K562 (cell line): ENCODE results near the gene HS3ST3A1. TPM values are rescaled to one million over a fixed set of nuclear protein-coding genes. Genes with fewer than 3 reads are reported as not detected.

Experiments used
- BRD4 ChIP-seq: fragments of 200-600 bp; sonication (generic); IDR thresholded peaks from 2 replicates; pipeline ENCODE4 v1.6.1; 2017; ENCODE audit warnings: inconsistent platforms
- RAD21 ChIP-seq, 2 experiments: fragments of 250-450 bp in 1 of 2; fragments of 450-650 bp in 1 of 2; sonication (Bioruptor Pico) in 1 of 2; formaldehyde crosslinking in 1 of 2; IDR thresholded peaks in 1 of 2; conservative IDR thresholded peaks in 1 of 2; 2 replicates each; pipeline versions ENCODE4 v1.4.0 to v1.8.0; 2020 to 2022; ENCODE audit warnings: mild to moderate bottlenecking in 2 of 2, moderate library complexity in 1 of 2
- SMARCA5 ChIP-seq: fragments of 450-650 bp; IDR thresholded peaks from 2 replicates; pipeline ENCODE4 v1.6.1; 2016
- SUPT5H ChIP-seq: fragments of 450-650 bp; IDR thresholded peaks from 2 replicates; pipeline ENCODE4 v1.6.1; 2016
- ZBTB9 ChIP-seq: fragments of 450-650 bp; formaldehyde crosslinking; IDR thresholded peaks from 2 replicates; pipeline ENCODE4 v1.4.0; 2020; ENCODE audit warnings: mild to moderate bottlenecking, moderate library complexity
- ZNF184 ChIP-seq: sonication (generic); formaldehyde crosslinking; IDR thresholded peaks from 2 replicates; pipeline ENCODE4 v1.5.0; 2020; ENCODE audit warnings: missing genetic modification reagents
- polyA plus RNA-seq, 8 experiments: library from polyadenylated mRNA; depleted of rRNA in 4 of 8; stranded (reverse) in 5 of 8; unstranded in 3 of 8; fragments of >200 nt; fragmentation: Nextera tagmentation in 2 of 8; fragmentation: Illumina TruSeq in 1 of 8; extraction: Ambion mirVana in 2 of 8; extraction: Trizol in 1 of 8; gene quantifications; 2 replicates each; pipeline versions ENCODE4 v1.2.1 to v1.2.3, GENCODE V29; 2011 to 2014; ENCODE audit warnings: inconsistent platforms in 1 of 8, missing spikeins in 1 of 8
- total RNA-seq, 7 experiments: library from RNA; depleted of rRNA in 6 of 7; stranded (reverse); fragments of >200 nt in 6 of 7; fragmentation: Illumina TruSeq in 2 of 7; extraction: Trizol in 2 of 7; gene quantifications; 2 replicates each; pipeline versions ENCODE4 v1.2.1 to v1.2.3, GENCODE V29; 2011 to 2021; ENCODE audit warnings: low replicate concordance in 1 of 7
- TF ChIP-seq, protein P1 (sequence below): fragments of 450-650 bp; IDR thresholded peaks from 2 replicates; pipeline ENCODE4 v1.7.1; 2018; ENCODE audit warnings: mild to moderate bottlenecking, low read depth; ENCODE audit not compliant: partially characterized antibody
- TF ChIP-seq, protein P2 (sequence below): fragments of 450-650 bp; IDR thresholded peaks from 2 replicates; pipeline ENCODE4 v1.6.1; 2014; ENCODE audit warnings: low read depth, mild to moderate bottlenecking, moderate library complexity, borderline replicate concordance

Gene HS3ST3A1
- total and polyA plus RNA-seq, 9 of the 15 experiments (the other 6 are each of a cell fraction or from before 2014, with no cell fraction given), result 0.25 to 14.8 (median 2.3) TPM

GRCh38 chr17:13593021-13593751 is 8.5 kb downstream of the HS3ST3A1 start (continued):
- TF ChIP-seq, protein P1, sequence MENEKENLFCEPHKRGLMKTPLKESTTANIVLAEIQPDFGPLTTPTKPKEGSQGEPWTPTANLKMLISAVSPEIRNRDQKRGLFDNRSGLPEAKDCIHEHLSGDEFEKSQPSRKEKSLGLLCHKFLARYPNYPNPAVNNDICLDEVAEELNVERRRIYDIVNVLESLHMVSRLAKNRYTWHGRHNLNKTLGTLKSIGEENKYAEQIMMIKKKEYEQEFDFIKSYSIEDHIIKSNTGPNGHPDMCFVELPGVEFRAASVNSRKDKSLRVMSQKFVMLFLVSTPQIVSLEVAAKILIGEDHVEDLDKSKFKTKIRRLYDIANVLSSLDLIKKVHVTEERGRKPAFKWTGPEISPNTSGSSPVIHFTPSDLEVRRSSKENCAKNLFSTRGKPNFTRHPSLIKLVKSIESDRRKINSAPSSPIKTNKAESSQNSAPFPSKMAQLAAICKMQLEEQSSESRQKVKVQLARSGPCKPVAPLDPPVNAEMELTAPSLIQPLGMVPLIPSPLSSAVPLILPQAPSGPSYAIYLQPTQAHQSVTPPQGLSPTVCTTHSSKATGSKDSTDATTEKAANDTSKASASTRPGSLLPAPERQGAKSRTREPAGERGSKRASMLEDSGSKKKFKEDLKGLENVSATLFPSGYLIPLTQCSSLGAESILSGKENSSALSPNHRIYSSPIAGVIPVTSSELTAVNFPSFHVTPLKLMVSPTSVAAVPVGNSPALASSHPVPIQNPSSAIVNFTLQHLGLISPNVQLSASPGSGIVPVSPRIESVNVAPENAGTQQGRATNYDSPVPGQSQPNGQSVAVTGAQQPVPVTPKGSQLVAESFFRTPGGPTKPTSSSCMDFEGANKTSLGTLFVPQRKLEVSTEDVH, result no peak
- no peak for TF ChIP-seq BRD4
- TF ChIP-seq SUPT5H, result no peak
- TF ChIP-seq, protein P2, sequence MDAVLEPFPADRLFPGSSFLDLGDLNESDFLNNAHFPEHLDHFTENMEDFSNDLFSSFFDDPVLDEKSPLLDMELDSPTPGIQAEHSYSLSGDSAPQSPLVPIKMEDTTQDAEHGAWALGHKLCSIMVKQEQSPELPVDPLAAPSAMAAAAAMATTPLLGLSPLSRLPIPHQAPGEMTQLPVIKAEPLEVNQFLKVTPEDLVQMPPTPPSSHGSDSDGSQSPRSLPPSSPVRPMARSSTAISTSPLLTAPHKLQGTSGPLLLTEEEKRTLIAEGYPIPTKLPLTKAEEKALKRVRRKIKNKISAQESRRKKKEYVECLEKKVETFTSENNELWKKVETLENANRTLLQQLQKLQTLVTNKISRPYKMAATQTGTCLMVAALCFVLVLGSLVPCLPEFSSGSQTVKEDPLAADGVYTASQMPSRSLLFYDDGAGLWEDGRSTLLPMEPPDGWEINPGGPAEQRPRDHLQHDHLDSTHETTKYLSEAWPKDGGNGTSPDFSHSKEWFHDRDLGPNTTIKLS, result no peak
- no peak for TF ChIP-seq RAD21 (CRISPR knock-in tag; conservative IDR thresholded peaks at IDR 0.05 in 1 of 2, IDR thresholded peaks at IDR 0.05 in 1 of 2)
- TF ChIP-seq SMARCA5, result no peak
- no peak for TF ChIP-seq ZBTB9 (CRISPR knock-in tag)
- TF ChIP-seq ZNF184 (CRISPR knock-in tag), result no peak
- TF ChIP-seq, all 486 proteins: peak for 0
